ENCODE measurements around the gene DMRTA2.

DNA sequence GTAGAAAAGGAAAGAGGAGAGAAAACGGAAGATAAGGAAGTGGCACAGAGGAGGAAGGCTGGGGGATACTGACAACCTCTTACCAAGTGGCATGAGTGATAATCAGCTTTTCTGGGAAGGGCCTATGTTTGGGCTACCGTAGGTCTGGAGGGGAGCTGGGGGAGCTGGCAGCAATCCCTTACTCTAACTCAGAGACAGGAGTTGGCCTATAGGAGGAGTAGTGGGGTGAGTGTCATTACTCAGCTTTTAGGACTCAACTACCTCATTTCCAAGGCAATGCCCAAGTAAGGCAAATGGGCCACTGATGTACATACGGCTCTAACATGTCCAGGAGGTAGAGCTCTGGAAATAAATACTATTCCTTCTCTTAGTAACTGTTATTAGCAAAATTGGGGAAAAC lies 48.7 kb upstream of the DMRTA2 start:
- TF ChIP-seq, protein P1, sequence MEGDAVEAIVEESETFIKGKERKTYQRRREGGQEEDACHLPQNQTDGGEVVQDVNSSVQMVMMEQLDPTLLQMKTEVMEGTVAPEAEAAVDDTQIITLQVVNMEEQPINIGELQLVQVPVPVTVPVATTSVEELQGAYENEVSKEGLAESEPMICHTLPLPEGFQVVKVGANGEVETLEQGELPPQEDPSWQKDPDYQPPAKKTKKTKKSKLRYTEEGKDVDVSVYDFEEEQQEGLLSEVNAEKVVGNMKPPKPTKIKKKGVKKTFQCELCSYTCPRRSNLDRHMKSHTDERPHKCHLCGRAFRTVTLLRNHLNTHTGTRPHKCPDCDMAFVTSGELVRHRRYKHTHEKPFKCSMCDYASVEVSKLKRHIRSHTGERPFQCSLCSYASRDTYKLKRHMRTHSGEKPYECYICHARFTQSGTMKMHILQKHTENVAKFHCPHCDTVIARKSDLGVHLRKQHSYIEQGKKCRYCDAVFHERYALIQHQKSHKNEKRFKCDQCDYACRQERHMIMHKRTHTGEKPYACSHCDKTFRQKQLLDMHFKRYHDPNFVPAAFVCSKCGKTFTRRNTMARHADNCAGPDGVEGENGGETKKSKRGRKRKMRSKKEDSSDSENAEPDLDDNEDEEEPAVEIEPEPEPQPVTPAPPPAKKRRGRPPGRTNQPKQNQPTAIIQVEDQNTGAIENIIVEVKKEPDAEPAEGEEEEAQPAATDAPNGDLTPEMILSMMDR (conservative IDR thresholded peaks at IDR 0.05; ENCODE audit: low read length): no peak
- no peak for TF ChIP-seq EZH2phosphoT487 (IDR thresholded peaks at IDR 0.05; ENCODE audit: borderline replicate concordance, low read depth, low read length)

Measured in OCI-LY7 (cell line).